Measurements from ENCODE around the gene ZBTB7B.

The ZBTB7B gene

DNA sequence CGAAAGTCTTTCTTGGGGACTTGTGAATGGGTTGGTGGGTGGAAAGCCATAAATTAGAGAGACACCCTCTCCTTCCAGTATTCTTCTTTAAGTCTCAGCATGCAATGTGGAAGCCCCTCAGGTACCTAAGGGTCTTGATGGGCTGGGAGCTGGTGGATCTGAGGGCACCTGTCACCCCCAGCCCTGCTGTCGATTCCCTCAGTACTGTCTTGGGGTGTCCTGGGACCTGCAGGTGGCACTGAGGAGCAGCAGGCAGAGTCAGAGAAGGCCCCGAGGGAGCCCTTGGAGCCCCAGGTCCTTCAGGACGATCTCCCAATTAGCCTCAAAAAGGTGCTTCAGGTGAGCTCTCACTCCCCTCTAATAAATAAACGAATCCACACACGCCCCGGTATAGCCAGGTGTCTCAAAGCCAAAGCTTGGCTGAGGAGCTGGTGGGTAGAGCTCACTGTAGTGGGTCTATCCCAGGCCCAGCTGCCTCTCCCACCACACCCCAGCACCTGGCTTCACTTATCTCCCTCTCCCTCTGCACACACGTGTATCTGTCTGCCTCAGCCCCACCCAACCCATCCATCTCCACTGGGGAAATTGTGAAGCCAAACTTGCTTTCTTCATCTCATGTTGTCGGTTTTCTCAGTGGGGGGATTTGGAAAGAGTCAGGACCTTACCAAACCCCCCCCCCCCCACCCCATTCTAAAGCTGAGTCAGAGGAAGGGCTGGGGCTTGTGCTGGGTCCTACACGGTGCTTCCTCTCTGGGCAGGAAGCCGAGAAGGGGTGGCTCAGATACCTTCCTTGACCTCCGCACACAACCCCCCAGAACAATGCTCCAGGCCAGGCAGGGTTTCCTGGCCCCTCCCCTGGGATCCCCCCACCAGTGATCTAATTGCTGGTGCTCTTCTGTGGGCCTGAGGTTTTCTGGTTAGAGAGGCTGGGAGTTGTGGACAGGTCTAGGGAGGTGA lies 50.1 kb downstream of the ZBTB7B start:
- Mint-ChIP-seq H3K4me1 (peaks cover 34% of the 10 kb centered on the region), H3K36me3 (peaks cover 15% of the 10 kb centered on the region), H3K4me3 (peak overlapping the region; percentile 81), H3K27ac (peak overlapping the region; percentile 77), H3K9me3 (no peaks in the 10 kb centered on the region)
- no peak for ATAC-seq
- no peak for DNase-seq (ENCODE audit: low spot score in 2 of 2)

DNA sequence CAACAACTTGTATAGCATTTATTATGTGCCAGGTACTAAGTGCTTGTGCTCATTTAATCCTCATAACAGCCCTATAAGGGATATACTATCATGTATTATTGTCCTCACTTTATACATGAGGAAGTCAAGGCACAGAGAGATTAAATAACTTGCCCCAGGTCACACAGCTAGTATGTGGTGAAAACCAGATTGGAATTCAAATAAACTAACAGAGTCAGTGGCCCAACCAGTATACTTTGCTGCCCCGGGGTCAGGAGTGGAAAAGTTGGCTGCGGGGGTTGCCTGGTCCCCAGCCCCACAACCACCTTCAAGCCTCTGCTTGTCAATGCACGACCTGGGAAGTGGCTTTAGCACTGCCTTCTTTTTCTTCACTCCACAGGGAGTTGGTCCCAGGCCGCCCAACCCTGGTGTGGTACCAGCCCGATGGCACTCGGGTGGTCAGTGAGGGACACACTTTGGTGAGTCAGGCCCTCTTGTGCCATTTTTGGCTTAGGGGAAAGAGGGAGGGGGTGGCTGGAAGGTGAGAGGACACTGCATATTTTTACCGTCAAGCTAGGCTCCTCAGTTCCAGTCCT lies 51.0 kb downstream of the ZBTB7B start:
- Mint-ChIP-seq H3K4me3 (peak overlapping the region; percentile 81), H3K4me1 (peaks cover 34% of the 10 kb centered on the region), H3K36me3 (peaks cover 18% of the 10 kb centered on the region), H3K9me3 (no peaks in the 10 kb centered on the region), H3K27ac (peak overlapping the region; percentile 77)
- ATAC-seq (no peak), DNase-seq (ENCODE audit: low spot score in 2 of 2) (no peak)

GRCh38 chr1:155057104-155057503 lies 54.5 kb downstream of the ZBTB7B start:
- no peak overlapping the region for H3K27ac Mint-ChIP-seq
- peaks cover 26% of the 10 kb centered on the region for H3K36me3 Mint-ChIP-seq
- peaks cover 23% of the 10 kb centered on the region for H3K4me1 Mint-ChIP-seq
- no peak for ATAC-seq
- H3K9me3 Mint-ChIP-seq = no peaks in the 10 kb centered on the region
- no peak for DNase-seq (ENCODE audit: low spot score in 2 of 2)
- H3K4me3 Mint-ChIP-seq = no peak overlapping the region

DNA sequence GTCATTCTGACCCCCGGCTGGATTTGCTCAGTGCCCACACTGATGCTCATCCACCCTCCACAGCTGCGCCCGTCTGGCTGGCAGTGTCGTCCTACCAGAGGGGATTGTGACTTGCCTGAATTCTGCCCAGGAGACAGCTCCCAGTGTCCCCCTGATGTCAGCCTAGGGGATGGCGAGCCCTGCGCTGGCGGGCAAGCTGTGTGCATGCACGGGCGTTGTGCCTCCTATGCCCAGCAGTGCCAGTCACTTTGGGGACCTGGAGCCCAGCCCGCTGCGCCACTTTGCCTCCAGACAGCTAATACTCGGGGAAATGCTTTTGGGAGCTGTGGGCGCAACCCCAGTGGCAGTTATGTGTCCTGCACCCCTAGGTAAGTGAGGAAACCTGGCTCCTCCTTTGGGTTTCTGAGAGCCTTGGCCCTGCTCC lies 55.2 kb downstream of the ZBTB7B start:
- peaks cover 26% of the 10 kb centered on the region for H3K36me3 Mint-ChIP-seq
- no peaks in the 10 kb centered on the region for H3K9me3 Mint-ChIP-seq

DNA sequence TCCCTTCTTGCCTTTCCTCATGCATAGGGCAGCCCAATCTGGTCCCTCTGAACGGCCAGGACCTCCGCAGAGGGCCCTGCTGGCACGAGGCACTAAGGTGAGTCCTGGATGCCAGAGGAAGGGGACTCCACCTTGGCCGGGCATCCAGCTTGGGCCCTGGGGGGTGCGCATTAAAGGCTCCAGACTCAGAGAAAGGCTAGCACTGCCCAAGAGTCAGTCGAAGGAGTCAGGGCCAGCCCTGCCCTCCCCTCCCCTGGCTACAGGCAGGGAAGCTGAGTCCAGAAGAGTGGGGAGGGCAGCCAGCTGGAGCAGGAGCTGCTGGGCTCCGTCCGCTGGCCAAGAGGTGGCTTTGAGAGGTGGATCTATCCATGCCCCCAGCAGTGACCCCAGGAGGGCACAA lies 58.1 kb downstream of the ZBTB7B start:
- H3K27ac Mint-ChIP-seq = no peak overlapping the region
- no peaks in the 10 kb centered on the region for H3K9me3 Mint-ChIP-seq
- no peak for ATAC-seq
- no peak overlapping the region for H3K4me3 Mint-ChIP-seq
- H3K36me3 Mint-ChIP-seq = peaks cover 19% of the 10 kb centered on the region
- DNase-seq (ENCODE audit: low spot score in 2 of 2) = no peak
- peaks cover 36% of the 10 kb centered on the region for H3K4me1 Mint-ChIP-seq

More for the DNA sequence above, 55.2 kb downstream of the ZBTB7B start:
- peaks cover 23% of the 10 kb centered on the region for H3K4me1 Mint-ChIP-seq
- DNase-seq (ENCODE audit: low spot score in 2 of 2) = no peak
- no peak overlapping the region for H3K27ac Mint-ChIP-seq
- ATAC-seq = no peak
- H3K4me3 Mint-ChIP-seq = no peak overlapping the region

GRCh38 chr1:155061381-155062150 lies 59.0 kb downstream of the ZBTB7B start:
- ATAC-seq (peak; percentile 74), DNase-seq (ENCODE audit: low spot score in 2 of 2) (peak; percentile 99 to 100)
- no peak overlapping the region for H3K4me3 Mint-ChIP-seq
- peak overlapping the region; percentile 56 for H3K27ac Mint-ChIP-seq
- H3K4me1 Mint-ChIP-seq = peaks cover 36% of the 10 kb centered on the region
- H3K36me3 Mint-ChIP-seq = peaks cover 18% of the 10 kb centered on the region
- H3K9me3 Mint-ChIP-seq = no peaks in the 10 kb centered on the region

- ATAC-seq (no peak), DNase-seq (ENCODE audit: low spot score in 2 of 2) (no peak)
- Mint-ChIP-seq H3K4me3 (peak overlapping the region; percentile 73), H3K27ac (no peak overlapping the region), H3K36me3 (peaks cover 19% of the 10 kb centered on the region), H3K9me3 (no peaks in the 10 kb centered on the region), H3K4me1 (peaks cover 36% of the 10 kb centered on the region)
Observed at GRCh38 chr1:155062151-155062686, 59.6 kb downstream of the ZBTB7B start.

GRCh38 chr1:155062702-155063411 lies 60.3 kb downstream of the ZBTB7B start:
- Mint-ChIP-seq H3K36me3 (peaks cover 19% of the 10 kb centered on the region), H3K9me3 (no peaks in the 10 kb centered on the region), H3K4me1 (peaks cover 36% of the 10 kb centered on the region), H3K4me3 (peak overlapping the region; percentile 73), H3K27ac (peak overlapping the region; percentile 71)
- peak; percentile 78 to 91 for DNase-seq (ENCODE audit: low spot score in 2 of 2)
- peak; percentile 58 for ATAC-seq

GRCh38 chr1:155063550-155064110 lies 61.0 kb downstream of the ZBTB7B start, which contains the start of gene EFNA4:
Gene EFNA4 (plus strand): TSS chr1:155063740. CDS start chr1:155063824, 84 bp downstream.
- Mint-ChIP-seq H3K4me3 (peak within 1 kb of the TSS; percentile 73), H3K9me3 (no peaks in the 10 kb centered on the region), H3K36me3 (peaks cover 24% of the 10 kb centered on the region), H3K27ac (peak within 1 kb of the TSS; percentile 71), H3K4me1 (peaks cover 36% of the 10 kb centered on the region)
- DNase-seq (ENCODE audit: low spot score in 2 of 2) = peak; percentile 56 to 88
- ATAC-seq = peak; percentile 86

DNA sequence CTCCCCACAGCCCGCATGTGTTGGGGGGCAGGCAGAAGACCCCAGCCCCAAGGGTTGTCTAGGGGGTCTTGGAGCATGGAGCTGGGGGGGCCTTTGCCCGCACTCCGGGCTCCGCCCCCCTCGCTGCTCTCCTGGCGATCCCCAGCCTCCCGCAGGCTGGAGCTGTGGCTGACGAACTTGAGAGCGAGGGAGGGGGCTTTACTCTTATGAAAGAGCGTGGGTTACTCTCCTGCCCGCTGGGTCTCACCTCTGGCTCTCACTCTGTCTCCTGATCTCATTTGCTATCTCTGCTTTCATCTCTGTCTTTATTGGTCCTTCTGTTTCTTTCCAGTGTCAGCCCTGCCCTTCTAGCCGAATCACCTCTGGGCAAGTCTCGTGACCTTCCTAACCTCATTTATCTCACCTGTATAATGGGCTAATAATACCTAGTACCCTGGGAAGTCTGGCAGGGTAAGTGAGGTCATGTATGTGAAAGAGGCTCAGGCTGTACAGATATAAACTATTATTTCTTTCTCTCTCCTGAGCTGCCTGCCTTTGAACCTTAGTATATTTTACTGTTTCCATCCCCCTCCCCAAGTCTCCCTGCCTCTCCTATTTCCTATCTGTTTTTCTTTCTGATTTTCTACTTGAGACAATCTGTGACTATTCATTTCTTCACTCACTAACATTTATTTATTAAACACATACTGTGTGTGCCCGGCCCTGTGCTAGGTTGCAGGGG lies 61.7 kb downstream of the ZBTB7B start:
- peak; percentile 43 for ATAC-seq

DNA sequence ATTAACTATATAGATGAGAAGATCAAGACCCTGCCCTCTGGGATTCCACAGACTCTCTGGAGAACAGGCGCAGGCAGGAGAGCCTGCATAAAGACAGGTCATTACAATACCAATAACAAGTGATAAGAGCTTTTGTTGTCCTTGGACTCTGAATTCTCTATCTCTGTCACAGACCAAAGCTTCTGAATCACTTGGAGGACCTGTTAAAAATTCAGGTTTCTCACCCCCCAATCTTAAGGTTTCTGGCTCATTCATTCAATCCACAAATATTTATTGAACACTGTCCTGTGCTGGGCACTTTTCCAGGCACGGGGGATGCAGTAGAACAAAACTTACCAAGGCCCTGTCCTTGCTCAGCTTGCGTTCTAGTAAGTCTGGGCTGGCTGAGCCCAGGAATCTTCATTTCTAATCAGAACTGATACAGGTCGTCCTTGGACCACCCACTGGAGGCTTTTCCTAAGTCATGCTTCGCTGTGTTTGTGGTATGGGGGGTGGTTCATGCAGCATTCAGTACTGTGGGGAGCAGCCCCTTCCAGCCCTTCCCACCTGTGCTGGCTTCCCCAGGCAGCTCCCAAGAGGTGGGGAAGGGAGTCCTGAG lies 62.3 kb downstream of the ZBTB7B start:
- Mint-ChIP-seq H3K4me1 (peaks cover 36% of the 10 kb centered on the region), H3K27ac (peak overlapping the region; percentile 5), H3K9me3 (no peaks in the 10 kb centered on the region)

More for the DNA sequence above, 61.7 kb downstream of the ZBTB7B start:
- Mint-ChIP-seq H3K4me3 (peak overlapping the region; percentile 73), H3K36me3 (peaks cover 27% of the 10 kb centered on the region), H3K4me1 (peaks cover 36% of the 10 kb centered on the region), H3K27ac (peak overlapping the region; percentile 5), H3K9me3 (no peaks in the 10 kb centered on the region)
- DNase-seq (ENCODE audit: low spot score in 2 of 2) = peak in 1 of 2 donors; percentile 60

GRCh38 chr1:155066777-155067176 lies 64.2 kb downstream of the ZBTB7B start:
- Mint-ChIP-seq H3K27ac (no peak overlapping the region), H3K4me3 (no peak overlapping the region), H3K4me1 (peaks cover 36% of the 10 kb centered on the region), H3K9me3 (no peaks in the 10 kb centered on the region), H3K36me3 (peaks cover 23% of the 10 kb centered on the region)
- ATAC-seq = no peak
- no peak for DNase-seq (ENCODE audit: low spot score in 2 of 2)

More for the DNA sequence above, 62.3 kb downstream of the ZBTB7B start:
- DNase-seq (ENCODE audit: low spot score in 2 of 2) = no peak
- Mint-ChIP-seq H3K4me3 (peak overlapping the region; percentile 73), H3K36me3 (peaks cover 27% of the 10 kb centered on the region)
- ATAC-seq = no peak

Data from stimulated activated effector memory CD8-positive, alpha-beta T cell treated with anti-CD3 and anti-CD28 coated beads, Interleukin-12 subunit alpha, Interleukin-12 subunit beta, amount 100 ng/mL, for 72 hours (primary cell).